GM21576 (cell line): ENCODE measurements around the gene MBP.

ENCODE experiments used
- ATAC-seq: cut with Tn5 transposase; IDR thresholded peaks from one replicate; pipeline ENCODE4 v1.9.1; 2021; ENCODE audit warnings: mild to moderate bottlenecking, moderate library complexity; ENCODE audit not compliant: unreplicated experiment

MBP gene

DNA sequence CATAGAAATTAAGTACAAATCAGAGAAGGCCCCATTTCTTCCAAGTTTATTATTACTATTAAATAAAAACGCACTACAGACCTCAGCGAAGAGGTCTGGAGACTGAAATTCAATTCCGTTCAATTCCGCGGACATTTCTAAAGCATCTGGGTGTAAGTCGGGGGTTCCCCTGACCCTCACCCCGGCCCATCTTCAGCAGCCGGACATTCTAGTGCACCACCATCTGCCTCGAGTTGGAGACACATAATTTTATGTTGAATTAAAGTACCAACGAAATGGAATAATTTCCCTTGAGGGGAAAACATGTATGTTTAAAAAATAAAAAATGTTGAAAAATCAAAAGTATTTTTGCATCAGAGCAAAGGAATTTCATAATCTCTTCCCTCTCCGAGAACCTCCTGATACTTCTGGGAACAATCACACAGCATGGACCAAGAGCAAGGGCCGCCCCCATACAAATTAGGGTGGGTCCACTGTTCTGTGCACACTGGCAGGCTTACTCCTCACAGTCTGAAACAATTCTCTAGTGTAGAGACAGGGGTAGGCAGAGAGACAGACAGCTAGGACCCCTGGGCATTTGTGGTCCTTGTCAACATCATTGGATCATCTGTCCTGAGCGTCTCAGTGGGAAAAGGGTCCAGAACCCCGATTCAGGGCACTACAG, 29.3 kb downstream of the MBP start:
- no peak for ATAC-seq

DNA sequence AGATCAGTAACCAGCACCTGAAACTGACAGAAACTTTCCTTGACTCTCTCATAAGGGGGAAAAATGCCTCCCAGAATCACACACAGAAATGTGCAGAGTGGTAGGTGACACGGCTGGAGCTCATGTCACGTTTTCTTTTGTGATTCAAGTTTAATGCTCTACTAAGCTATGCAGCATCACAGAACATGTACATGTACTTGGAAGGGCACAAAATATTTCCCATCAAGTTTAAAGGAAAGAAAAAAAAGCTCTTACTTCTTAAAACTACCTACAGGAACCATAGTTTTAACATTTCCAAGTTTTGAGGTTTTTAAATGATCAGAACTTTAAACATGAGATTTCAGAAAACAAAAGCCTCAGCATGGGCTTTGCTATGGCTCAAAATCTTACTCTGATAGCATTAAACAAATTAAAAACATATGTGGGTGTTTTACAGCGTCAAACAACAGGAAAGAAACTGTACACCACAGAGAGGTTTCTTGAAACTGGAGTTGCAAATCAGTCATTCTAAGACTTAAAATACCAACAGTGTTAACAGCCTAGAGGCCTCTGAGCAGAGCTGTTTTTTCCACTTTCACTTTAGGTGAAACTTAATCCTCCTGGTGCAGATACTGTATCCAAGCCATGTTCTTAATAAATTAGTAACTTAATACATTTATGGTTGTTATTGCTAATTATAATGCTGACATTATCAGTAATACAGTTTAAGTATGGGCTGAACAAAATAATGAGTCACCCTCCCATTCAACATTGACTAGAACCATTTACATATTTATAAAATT, 30.1 kb downstream of the MBP start:
- peak; percentile 65 for ATAC-seq

- peak; percentile 33 for ATAC-seq
These were observed 30.9 kb downstream of the MBP start for GRCh38 chr18:77101410-77102258.

DNA sequence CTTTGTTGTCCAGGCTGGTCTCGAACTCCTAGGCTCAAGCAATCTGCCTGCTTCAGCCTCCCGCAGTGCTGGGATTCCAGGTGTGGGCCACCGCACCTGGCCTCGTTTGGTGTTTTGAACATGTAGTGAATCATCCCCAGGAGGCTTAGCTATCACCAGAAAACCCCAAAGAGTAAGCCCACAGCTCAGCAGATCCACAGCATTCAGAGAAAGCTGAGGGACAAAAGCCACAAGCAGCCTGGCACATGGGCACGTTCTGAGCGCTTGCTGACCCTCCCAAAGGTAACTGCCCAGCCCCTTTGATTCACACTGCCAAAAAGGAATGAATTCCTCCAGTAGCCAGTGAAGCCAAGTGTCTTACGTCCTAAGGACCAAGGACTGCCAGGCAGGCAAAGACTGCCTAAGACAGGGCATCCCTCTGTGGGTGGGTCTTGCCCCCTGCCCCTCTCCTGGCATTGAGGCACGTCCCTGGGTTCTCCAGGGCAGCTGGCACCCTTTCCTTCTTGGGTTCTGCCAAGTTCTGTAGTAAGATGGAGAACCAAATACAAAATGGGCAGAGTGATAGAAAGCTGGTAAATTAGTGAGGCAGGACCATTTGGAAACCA, 31.7 kb downstream of the MBP start:
- no peak for ATAC-seq

GRCh38 chr18:77099485-77100370, 32.9 kb downstream of the MBP start:
- ATAC-seq, result no peak

DNA sequence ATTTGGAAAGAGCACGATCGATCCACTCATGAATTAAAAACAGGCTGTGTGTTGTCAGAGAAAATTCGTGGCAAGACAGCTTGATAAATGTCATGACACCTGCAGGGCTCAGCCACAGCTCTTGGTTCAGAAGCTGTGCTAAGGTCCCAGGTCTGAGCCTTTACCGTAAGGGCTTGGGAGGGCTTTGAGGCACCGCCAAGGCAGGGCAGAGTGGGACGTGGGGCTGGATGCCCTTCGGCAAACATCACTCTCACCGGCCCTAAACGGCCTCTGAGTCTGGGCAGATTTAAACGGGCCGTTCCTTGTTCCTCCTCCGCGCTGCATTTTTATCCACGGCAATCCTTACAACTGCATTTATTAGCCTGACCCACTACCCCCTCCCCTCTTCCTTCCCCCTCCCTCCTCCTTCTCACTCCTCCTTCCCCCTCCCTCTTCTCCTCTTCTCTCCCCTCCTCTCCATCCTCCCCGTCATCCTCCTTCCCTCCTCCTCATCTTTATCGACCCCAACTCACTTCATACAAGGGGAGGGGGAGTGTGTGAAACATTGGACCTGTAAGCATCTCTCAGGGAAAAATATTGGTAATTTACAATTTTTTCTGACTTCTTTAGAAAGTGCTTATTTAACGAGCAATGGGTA, 33.9 kb downstream of the MBP start:
- no peak for ATAC-seq

DNA sequence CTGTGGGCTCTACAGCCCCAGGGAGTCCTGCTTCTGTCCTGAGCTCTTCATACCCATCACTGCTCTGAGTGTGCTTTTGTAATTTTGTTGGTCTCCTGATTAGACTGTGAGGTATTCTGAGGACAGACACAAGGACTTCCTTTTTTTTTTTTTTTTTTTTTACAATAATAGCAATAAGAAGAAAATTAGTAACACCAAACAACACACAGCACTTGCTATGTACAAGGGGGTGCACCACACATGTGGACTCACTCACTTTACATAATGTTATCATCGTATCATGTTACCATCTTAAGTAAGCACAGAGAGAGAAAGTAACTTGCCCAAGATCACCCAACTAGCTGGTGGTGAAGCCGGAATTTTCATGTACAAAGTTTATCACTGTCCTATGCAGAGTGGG, 34.6 kb downstream of the MBP start:
- no peak for ATAC-seq

- no peak for ATAC-seq
These were observed 35.4 kb downstream of the MBP start for GRCh38 chr18:77096936-77097886.

DNA sequence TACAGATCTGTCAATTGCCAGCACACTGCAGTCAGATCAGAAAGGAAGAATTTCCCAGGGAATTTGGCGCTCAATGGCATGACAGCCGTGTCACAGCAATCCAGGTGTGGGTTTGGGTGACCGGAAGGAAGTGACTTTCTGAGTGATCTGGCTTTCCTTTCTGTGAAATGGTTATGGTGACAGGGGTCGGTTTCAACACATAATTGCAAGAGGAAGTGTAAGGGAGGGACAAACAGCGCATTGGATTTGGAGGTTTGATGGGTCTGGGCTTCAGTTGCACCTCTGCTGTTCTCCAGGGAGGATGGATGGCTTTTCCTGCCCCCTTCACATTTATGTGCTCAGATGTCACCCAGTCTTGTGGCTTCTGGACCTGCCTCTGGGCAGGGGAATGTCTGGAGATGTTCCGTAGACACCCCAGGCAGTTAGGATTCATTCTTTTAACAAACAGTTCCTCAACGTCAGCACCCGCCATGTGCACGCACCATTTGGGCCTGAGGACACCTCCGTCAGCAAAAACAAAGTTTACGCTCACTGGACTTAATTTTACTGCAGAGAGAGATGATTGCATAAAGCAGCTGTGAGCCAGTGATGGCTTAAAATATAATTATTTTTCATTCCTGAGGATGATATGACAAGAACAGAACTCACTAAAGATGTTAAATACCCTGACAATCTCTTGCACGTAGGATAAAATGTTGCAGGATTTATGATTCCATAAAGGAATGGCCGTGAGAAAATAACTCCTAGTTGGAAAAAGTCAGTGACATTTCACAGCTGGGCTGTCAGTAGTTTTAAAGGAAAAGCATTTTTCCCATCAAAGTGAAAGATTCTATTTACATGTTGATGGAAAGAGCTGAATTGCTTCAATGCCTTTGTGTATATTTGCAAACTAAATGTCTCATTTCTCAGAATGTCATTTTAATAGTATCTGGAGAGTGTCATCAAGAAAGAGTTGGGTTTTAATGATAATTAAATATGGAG, 36.9 kb downstream of the MBP start:
- ATAC-seq, result no peak

DNA sequence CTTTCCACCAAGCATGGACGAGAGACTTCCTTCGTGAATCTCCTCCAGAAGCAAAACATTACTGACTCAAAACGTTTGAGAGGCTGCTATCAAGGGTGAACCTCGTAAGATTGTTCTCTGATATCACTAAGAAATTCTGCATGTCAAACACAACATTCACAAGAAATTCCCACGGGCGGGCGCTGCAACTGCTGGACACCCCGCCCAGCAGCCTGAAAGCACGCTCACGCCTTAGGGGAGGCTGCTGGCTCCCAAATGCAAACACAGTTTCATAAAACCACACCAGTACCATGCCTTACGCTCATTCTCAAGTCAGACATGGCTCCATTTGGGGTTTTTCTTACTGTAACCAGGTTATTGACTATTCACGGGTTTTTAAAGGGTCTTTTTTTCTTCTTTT, 39.0 kb downstream of the MBP start:
- no peak for ATAC-seq

DNA sequence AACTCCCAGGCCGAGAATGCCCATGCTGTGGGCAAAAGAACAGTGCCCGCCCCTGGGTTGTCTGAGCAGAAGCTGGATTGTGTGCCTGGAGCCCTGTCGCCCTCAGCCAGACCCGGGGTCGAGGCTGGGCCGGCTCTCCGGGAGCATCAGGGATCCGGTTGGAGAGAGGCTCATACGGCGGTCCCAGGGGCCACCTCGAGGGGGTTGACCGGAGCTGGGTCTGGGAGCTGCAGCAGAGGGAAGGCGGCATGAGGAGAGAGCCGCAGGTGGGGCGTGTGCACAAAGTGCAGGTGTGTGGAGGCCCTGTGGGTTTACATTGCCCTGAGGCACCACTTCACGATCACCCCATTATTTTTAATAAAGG, 39.5 kb downstream of the MBP start:
- no peak for ATAC-seq

DNA sequence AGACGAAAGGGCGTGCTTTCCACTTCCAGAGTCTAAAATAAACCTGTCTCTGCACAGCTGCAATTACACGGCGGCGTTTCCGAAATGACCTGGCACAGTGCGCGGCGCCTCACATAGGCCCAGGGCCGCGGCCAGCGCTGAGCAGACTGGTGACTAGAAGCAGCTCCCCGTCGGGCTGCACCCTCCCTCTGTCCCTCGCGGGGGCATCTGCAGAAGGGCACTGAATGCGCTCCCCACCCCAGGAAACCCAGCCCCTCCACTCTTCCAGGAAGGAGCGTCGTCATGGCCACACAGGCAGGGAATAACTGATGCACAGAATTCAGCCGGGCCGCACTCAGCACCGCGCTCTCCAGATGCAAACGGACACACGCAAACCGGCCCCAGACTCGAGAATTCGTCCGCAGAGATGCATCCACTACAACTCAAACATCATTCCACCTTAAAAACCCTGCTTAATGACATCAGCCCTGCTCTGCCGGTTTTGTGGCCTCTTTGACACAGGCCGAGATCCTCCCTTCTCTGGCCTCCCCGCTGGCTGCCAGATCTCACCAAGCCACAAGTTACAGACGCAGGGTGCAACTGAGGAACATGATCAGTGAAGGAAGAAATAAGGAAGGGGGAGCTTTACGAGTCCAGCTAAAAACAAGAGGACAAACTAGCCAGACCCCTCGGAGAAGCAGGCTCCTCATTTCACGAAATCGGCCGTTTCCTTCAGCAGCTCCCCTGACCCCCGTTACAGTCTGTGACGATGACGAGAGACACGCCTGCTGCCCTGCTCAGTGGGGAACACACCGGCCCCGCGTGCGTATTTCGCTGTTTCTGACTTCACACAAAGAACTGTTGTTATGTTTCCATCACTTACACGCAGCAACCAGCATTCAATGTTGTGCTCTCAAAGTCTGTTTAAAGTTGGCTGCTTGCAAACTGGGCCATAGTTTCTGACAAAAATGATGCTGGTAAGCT, 40.2 kb downstream of the MBP start:
- ATAC-seq, result no peak

GRCh38 chr18:77091366-77091765, 41.2 kb downstream of the MBP start:
- no peak for ATAC-seq

- no peak for ATAC-seq
These were observed 41.9 kb downstream of the MBP start for GRCh38 chr18:77090546-77091174.

GRCh38 chr18:77089723-77090285, 42.8 kb downstream of the MBP start:
- no peak for ATAC-seq
